ENCODE measurements around the gene AGBL4.

The AGBL4 gene

DNA sequence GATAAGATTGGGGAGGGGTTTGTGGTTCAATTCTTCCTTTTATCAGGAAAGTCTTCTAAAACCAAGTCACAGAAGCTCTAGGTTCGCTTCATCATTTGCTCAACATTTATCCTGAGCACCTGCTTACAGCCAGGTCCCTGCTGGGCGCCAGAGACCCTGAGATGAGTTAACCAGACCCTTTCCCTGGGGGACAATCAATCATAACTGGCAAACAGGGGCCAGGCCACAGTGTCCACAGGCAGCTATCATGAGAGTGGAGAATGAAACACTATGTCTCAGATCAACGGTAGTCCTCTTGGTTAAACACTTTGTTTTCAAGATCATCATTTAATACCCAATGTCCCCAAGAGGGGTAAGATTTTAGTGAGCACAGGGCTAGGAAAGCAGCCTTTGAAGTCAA, 1393.9 kb downstream of the AGBL4 start:
- TF ChIP-seq, protein P1, sequence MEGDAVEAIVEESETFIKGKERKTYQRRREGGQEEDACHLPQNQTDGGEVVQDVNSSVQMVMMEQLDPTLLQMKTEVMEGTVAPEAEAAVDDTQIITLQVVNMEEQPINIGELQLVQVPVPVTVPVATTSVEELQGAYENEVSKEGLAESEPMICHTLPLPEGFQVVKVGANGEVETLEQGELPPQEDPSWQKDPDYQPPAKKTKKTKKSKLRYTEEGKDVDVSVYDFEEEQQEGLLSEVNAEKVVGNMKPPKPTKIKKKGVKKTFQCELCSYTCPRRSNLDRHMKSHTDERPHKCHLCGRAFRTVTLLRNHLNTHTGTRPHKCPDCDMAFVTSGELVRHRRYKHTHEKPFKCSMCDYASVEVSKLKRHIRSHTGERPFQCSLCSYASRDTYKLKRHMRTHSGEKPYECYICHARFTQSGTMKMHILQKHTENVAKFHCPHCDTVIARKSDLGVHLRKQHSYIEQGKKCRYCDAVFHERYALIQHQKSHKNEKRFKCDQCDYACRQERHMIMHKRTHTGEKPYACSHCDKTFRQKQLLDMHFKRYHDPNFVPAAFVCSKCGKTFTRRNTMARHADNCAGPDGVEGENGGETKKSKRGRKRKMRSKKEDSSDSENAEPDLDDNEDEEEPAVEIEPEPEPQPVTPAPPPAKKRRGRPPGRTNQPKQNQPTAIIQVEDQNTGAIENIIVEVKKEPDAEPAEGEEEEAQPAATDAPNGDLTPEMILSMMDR (IDR thresholded peaks at IDR 0.05; ENCODE audit: borderline replicate concordance, insufficient read depth, low read depth, low read length): no peak

DNA sequence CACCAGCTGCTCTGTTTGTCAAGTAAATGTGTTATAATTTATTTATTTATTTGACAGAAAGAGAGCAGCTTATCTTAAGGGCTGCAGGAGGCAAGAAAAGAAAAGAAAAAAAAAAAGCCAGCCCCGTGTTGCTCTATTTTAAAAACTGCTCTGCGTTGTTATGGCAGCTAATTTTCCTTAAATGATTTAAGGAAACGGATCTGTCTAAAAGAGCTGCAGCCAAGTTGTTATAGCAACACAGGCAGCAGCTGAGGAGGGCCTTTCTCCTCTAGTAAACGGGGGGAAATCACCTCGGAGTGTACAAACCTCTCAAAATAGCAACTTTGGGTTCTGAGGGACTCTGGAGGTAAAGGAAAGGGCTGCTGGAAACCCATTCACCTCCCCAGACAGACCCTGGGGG, 1396.3 kb downstream of the AGBL4 start:
- H3K4me3 ChIP-seq (ENCODE audit: low read depth, low read length): no peak overlapping the region
- TF ChIP-seq, protein P1 (IDR thresholded peaks at IDR 0.05; ENCODE audit: borderline replicate concordance, insufficient read depth, low read depth, low read length): no peak

More for the DNA sequence above, 1393.9 kb downstream of the AGBL4 start:
- H3K4me3 ChIP-seq (ENCODE audit: low read depth, low read length): no peak overlapping the region

DNA sequence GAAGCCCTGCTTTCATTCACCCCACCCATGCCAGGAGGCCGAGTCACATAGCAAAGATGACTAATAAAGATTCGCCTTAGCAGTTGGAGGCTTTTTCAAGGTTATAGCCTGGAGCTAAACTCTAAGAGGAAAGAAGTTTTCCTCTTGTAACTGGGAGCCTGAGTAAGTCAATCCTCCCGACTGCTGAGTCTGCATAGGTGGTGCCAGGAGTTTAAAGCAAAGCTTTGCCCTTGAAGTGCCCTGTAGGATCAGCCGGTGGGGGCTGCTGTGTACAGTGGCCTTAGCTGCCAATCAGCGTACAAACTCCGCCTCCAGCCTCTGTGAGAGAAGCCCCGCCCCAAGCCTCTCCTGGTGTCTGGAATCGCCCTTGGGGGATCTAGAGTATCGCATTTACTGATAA, 1404.2 kb downstream of the AGBL4 start:
- TF ChIP-seq, protein P1 (IDR thresholded peaks at IDR 0.05; ENCODE audit: borderline replicate concordance, insufficient read depth, low read depth, low read length): no peak
- H3K4me3 ChIP-seq (ENCODE audit: low read depth, low read length): no peak overlapping the region

GRCh38 chr1:48617252-48617651, 1406.5 kb downstream of the AGBL4 start:
- no peak overlapping the region for H3K4me3 ChIP-seq (ENCODE audit: low read depth, low read length)
- TF ChIP-seq, protein P1 (IDR thresholded peaks at IDR 0.05; ENCODE audit: borderline replicate concordance, insufficient read depth, low read depth, low read length): no peak

DNA sequence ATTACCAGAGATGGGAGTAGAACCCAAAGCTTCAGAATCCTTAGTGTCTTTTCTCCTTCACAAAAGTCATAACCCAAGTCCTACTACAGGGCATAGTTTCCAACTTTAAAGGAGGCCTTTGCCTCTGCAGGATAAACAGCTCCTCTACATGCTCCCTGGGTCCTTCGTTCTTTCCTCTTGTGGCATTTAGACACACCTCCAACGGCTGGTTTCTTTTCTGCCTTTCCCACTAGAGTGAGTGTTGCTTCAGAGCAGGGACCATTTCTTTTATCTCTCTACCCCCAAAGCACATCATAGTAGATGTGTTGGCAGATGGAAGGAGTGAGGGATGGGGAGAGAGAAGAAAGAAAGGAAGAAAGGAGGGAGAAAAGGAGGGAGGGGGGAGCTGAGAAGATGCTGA, 1407.0 kb downstream of the AGBL4 start:
- no peak overlapping the region for H3K4me3 ChIP-seq (ENCODE audit: low read depth, low read length)
- TF ChIP-seq, protein P1 (IDR thresholded peaks at IDR 0.05; ENCODE audit: borderline replicate concordance, insufficient read depth, low read depth, low read length): no peak

DNA sequence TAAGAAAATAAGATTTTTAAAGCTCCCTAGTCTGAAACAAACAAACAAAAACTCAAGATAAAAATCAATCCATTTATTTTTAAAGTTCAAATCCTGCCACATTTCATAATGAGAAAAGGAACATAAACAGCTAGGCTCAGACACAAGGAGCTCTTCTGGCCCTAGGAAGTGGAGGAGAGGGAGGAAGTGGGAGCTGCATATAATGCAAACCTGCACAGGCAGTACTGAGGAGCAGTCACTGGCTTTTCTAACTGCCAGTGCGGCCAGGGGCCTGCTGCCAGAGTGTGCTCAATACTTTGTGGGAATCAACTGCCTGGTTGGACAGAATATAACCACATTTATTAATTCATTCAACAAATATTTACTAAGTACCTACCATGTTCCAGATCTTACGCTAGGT, 1411.9 kb downstream of the AGBL4 start:
- H3K4me3 ChIP-seq (ENCODE audit: low read depth, low read length): no peak overlapping the region
- TF ChIP-seq, protein P1 (IDR thresholded peaks at IDR 0.05; ENCODE audit: borderline replicate concordance, insufficient read depth, low read depth, low read length): no peak

DNA sequence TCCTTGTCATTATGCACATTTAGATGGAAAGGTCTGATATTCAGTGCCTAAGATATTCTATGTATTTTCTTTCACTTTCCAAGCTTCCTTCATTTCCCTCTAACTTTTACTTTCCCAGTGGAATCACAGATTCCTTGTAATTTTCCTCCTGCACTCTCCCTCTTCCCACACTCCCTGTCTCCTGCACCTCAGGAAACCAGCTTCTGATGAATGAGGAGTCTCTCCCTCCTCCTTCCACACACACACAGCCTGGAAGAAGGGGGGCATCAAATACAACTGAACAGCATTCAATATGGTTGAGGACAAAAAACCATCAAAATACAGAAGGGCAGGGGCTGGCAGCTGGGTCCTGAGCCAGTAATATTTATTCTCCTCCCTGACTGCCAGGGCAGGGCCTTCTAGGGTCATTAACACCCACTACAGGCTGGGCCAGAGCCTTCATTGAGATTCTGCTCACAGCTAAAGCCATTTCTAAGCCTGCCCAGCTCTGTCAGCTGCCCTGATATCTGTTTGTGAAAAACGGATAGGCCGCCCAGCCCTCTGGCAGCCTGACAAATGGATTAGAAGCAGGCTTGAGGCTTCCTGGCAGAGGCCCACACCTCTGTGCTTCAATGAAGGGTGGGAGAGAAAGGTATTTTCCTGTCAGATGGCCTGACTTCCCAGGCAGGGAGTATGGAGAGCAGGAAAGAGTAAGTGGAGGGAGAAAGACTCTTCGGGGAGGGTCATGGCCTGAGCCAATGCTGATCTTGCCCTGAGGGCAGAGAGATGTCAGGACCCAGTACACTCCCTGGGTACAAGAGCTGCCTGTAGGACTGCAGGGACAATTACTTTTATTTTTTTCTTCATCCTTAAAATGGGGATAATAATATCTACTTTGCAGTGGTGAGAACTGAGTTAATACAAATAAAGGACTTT, 1412.9 kb downstream of the AGBL4 start:
- H3K4me3 ChIP-seq (ENCODE audit: low read depth, low read length): no peak overlapping the region
- TF ChIP-seq, protein P1 (IDR thresholded peaks at IDR 0.05; ENCODE audit: borderline replicate concordance, insufficient read depth, low read depth, low read length): no peak
